HL-60 (cell line): Measurements from ENCODE around the gene NRAS.

Experiments used
- GABPA ChIP-seq: IDR thresholded peaks from 2 replicates; pipeline ENCODE4 v1.6.1; 2012; ENCODE audit warnings: low read depth
- TF ChIP-seq, protein P1 (sequence below): IDR thresholded peaks from 2 replicates; pipeline ENCODE4 v1.6.1; 2012; ENCODE audit warnings: low read depth; ENCODE audit not compliant: insufficient replicate concordance

DNA sequence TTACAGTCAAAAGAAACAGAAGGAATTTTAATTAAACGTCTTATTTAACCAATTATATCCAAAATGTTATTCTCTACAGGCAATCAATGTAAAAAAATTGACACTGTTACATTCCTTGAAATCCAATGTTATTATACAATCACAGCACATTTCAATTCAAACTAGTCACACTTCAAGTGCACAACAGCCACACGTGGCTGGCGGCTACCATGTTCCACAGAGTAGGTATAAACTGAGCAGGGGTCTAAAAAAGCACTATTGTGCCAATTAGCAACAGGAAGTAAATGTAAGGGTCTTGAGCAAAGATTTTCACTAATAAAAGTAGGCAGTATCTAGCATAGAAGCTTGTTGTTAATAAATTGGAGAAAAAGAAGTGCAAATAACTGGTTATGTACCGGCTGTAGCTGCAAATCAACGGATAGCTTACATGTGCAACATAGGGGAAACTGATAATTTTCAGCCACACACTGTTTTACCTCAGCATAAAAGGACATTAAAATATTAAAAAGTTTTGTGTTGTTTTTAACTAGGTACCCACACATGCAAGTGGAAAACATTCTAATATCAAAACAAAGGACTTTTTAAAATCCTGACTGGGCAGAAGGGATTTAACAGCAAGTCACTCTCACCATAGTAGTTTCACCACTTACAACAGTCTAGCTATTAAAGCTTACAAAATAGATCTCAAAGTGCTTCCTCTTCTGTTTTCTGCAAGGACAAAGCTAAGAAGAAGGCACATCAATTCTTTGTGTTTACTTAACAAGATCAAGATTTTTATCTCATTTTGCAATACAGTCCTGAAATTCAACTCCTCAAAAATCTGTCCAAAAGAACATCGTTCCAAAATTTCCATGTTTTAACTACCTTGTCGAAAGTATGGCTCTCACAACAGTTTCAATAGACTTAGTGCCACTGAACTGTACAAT is 38.7 kb upstream of the NRAS start:
- TF ChIP-seq, protein P1, sequence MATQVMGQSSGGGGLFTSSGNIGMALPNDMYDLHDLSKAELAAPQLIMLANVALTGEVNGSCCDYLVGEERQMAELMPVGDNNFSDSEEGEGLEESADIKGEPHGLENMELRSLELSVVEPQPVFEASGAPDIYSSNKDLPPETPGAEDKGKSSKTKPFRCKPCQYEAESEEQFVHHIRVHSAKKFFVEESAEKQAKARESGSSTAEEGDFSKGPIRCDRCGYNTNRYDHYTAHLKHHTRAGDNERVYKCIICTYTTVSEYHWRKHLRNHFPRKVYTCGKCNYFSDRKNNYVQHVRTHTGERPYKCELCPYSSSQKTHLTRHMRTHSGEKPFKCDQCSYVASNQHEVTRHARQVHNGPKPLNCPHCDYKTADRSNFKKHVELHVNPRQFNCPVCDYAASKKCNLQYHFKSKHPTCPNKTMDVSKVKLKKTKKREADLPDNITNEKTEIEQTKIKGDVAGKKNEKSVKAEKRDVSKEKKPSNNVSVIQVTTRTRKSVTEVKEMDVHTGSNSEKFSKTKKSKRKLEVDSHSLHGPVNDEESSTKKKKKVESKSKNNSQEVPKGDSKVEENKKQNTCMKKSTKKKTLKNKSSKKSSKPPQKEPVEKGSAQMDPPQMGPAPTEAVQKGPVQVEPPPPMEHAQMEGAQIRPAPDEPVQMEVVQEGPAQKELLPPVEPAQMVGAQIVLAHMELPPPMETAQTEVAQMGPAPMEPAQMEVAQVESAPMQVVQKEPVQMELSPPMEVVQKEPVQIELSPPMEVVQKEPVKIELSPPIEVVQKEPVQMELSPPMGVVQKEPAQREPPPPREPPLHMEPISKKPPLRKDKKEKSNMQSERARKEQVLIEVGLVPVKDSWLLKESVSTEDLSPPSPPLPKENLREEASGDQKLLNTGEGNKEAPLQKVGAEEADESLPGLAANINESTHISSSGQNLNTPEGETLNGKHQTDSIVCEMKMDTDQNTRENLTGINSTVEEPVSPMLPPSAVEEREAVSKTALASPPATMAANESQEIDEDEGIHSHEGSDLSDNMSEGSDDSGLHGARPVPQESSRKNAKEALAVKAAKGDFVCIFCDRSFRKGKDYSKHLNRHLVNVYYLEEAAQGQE = no peak
- no peak for TF ChIP-seq GABPA
